ENCODE data around the gene CD36. TPM values are rescaled to one million over a fixed set of nuclear protein-coding genes. Genes with fewer than 3 reads are reported as not detected.
A peak's percentile ranks its signal among the peaks of the same experiment; 100 is the strongest.

The CD36 gene
- total RNA-seq, 6 experiments from 2014 or later: 14.0 to 73.8 (median 34.7) TPM

DNA sequence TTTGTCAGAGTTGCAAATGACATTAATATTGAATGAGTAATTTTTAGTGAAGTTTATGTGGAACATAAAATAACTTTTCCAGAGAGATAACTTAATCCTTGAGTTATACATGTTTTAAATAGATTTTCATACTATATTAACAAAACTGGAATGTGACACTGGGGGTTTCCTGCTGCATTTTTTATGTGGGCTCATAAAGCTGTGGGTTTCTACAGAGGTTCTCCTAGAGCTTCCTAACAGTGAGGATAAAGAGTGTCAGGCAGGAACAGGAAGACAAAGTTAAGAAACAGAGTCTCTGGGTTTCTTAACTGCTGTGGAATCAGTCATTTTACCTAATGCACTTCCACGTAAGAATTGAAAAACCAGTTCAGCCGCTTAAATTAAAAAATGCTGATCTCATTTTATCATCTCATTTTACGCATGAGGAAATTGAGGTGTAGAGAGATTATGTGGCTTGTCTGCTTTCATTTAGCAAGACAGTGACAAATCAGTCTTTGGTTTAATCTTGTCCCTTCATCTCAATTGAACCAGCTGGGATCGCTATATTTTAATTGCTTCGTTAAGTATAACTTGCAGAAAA lies 5.0 kb downstream of the CD36 start:
- ATAC-seq: peak in 1 of 4 donors; percentile 21
- H3K27ac ChIP-seq: no peak overlapping the region

DNA sequence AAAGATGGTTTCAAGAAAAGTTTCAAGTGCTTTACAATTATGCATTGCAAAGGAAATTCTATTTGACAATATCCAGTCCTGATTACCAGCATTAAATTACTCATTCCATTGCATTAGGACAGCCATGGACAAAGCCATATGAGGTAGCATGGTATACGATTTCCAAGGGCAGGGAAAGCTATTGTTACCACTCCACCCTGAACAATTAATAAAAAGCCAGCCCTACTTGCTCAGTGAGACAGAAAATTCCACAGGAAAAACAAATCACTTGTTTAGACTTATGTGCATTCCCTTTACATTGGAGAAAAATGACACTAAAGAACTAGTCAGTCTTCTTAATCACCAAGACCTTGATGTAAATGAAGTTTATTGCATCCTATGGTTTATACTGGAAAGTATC lies 5.6 kb downstream of the CD36 start:
- H3K36me3 ChIP-seq: no peaks in the 10 kb centered on the region
- H3K4me1 ChIP-seq: peaks cover 0 to 7% (median 0%) of the 10 kb centered on the region in 4 donors
- TF ChIP-seq, protein P1, sequence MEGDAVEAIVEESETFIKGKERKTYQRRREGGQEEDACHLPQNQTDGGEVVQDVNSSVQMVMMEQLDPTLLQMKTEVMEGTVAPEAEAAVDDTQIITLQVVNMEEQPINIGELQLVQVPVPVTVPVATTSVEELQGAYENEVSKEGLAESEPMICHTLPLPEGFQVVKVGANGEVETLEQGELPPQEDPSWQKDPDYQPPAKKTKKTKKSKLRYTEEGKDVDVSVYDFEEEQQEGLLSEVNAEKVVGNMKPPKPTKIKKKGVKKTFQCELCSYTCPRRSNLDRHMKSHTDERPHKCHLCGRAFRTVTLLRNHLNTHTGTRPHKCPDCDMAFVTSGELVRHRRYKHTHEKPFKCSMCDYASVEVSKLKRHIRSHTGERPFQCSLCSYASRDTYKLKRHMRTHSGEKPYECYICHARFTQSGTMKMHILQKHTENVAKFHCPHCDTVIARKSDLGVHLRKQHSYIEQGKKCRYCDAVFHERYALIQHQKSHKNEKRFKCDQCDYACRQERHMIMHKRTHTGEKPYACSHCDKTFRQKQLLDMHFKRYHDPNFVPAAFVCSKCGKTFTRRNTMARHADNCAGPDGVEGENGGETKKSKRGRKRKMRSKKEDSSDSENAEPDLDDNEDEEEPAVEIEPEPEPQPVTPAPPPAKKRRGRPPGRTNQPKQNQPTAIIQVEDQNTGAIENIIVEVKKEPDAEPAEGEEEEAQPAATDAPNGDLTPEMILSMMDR (IDR thresholded peaks at IDR 0.05): no peak
- no peak for TF ChIP-seq POLR2A (IDR thresholded peaks at IDR 0.05)
- ATAC-seq (no peak), DNase-seq (no peak)
- H3K9me3 ChIP-seq: no peaks in the 10 kb centered on the region
- intact Hi-C loops (cut with DNase I): no loop called here
- no peaks in the 10 kb centered on the region for H3K27me3 ChIP-seq
- no peak overlapping the region for H3K4me3 ChIP-seq
- 77% methylated on average over 1 of the region's 1 CpG for WGBS (ENCODE audit: insufficient coverage, low coverage, low lambda C conversion rate, missing lambda C conversion rate)
- no peak overlapping the region for H3K27ac ChIP-seq

More for the DNA sequence above, 5.0 kb downstream of the CD36 start:
- 49% methylated on average over 5 of the region's 5 CpGs for WGBS (ENCODE audit: insufficient coverage, low coverage, low lambda C conversion rate, missing lambda C conversion rate)
- no peaks in the 10 kb centered on the region for H3K27me3 ChIP-seq
- intact Hi-C loops (cut with DNase I): no loop called here
- H3K4me1 ChIP-seq: peaks cover 0 to 10% (median 0%) of the 10 kb centered on the region in 4 donors
- no peaks in the 10 kb centered on the region for H3K36me3 ChIP-seq
- H3K9me3 ChIP-seq: no peaks in the 10 kb centered on the region
- H3K4me3 ChIP-seq: no peak overlapping the region
- TF ChIP-seq POLR2A (IDR thresholded peaks at IDR 0.05): no peak
- TF ChIP-seq, protein P1 (IDR thresholded peaks at IDR 0.05): no peak
- DNase-seq: no peak

DNA sequence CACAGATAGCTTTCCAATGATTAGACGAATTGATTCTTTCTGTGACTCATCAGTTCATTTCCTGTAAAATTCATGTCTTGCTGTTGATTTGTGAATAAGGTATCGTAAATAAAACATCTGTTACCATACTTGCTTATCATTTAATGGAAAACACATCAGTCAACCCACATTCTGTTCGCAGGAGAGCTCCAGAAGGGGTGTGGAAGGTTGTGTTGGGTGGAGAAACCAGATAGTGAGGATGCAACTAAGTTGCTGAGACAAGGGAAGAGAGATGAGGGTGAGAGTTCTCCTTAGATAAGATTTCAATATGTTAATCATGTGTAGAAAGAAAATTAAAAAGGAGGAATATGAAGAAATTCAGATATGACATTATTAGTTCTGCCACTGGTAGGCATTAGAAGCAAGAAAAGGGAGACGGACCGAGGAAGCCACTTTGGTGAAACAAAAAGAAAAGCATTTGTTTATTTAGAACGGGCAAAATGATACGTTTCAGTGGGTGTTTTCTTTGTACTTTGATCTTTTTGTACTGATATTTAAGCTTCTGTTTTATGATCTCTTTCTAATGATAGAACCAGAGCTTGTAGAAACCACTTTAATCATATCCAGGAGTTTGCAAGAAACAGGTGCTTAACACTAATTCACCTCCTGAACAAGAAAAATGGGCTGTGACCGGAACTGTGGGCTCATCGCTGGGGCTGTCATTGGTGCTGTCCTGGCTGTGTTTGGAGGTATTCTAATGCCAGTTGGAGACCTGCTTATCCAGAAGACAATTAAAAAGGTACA lies 7.8 kb downstream of the CD36 start:
- DNase-seq (no peak), ATAC-seq (peak; percentile 35 to 63 (median 47))
- no peaks in the 10 kb centered on the region for H3K27me3 ChIP-seq
- WGBS (ENCODE audit: insufficient coverage, low coverage, low lambda C conversion rate, missing lambda C conversion rate): 39% methylated on average over 9 of the region's 9 CpGs
- peaks cover 0 to 5% (median 0%) of the 10 kb centered on the region in 4 donors for H3K4me1 ChIP-seq
- peak overlapping the region in 1 of 3 donors; percentile 7 for H3K4me3 ChIP-seq
- no peaks in the 10 kb centered on the region for H3K36me3 ChIP-seq
- TF ChIP-seq, protein P1 (IDR thresholded peaks at IDR 0.05): no peak
- TF ChIP-seq POLR2A (IDR thresholded peaks at IDR 0.05): no peak
- intact Hi-C loops (cut with DNase I): no loop called here
- H3K27ac ChIP-seq: no peak overlapping the region
- no peaks in the 10 kb centered on the region for H3K9me3 ChIP-seq

DNA sequence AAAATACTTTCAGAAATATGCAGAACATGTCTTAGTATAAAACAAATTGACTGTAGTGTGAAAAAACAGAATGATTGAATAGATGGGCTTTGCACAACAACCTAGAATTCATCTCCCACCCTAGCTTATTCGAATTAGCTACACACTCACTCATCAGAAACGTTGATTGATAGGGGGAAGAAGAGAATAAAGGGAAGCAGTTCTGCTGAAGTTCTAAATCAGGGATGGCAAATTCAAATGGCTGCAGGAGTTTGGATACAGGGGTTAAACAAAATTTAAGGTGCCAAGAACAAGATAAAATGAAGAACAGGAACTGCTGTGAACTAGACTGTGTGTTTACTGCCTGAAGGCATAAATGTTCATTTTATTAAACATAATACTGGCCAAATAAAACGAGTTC lies 9.0 kb downstream of the CD36 start:
- intact Hi-C loops (cut with DNase I): no loop called here
- H3K4me1 ChIP-seq: peaks cover 0 to 5% (median 0%) of the 10 kb centered on the region in 4 donors
- TF ChIP-seq, protein P1 (IDR thresholded peaks at IDR 0.05): no peak
- TF ChIP-seq POLR2A (IDR thresholded peaks at IDR 0.05): no peak
- 34% methylated on average over 3 of the region's 3 CpGs for WGBS (ENCODE audit: insufficient coverage, low coverage, low lambda C conversion rate, missing lambda C conversion rate)
- H3K27me3 ChIP-seq: no peaks in the 10 kb centered on the region
- H3K9me3 ChIP-seq: no peaks in the 10 kb centered on the region
- H3K36me3 ChIP-seq: no peaks in the 10 kb centered on the region
- DNase-seq (no peak), ATAC-seq (no peak)
- no peak overlapping the region for H3K4me3 ChIP-seq
- H3K27ac ChIP-seq: no peak overlapping the region

All from right lobe of liver (tissue), 6 donors.